Glutamatergic neuron (in vitro differentiated cells): ENCODE results near the gene ATM. TPM values are rescaled to one million over a fixed set of nuclear protein-coding genes. Genes with fewer than 3 reads are reported as not detected.
"Not testable (repeated sequence)": the region's sequence is repeated elsewhere in the genome, so short reads cannot be mapped to it uniquely, and the experiment has no call there.

Source experiments
- DNase-seq: peaks from one replicate; pipeline ENCODE4 v3.0.0; 2022
- H3K27ac Mint-ChIP-seq: one replicate; pipeline ENCODE4 v1.8.0; 2020; ENCODE audit warnings: mild to moderate bottlenecking, mixed read lengths, inconsistent platforms; ENCODE audit not compliant: unreplicated experiment
- H3K27me3 Mint-ChIP-seq: one replicate; pipeline ENCODE4 v1.8.0; 2020; ENCODE audit warnings: mild to moderate bottlenecking, moderate library complexity, mixed read lengths, inconsistent platforms; ENCODE audit not compliant: unreplicated experiment
- H3K36me3 Mint-ChIP-seq: one replicate; pipeline ENCODE4 v1.8.0; 2020; ENCODE audit warnings: mild to moderate bottlenecking, mixed read lengths, inconsistent platforms; ENCODE audit not compliant: unreplicated experiment
- H3K4me1 Mint-ChIP-seq: one replicate; pipeline ENCODE4 v1.8.0; 2020; ENCODE audit warnings: mild to moderate bottlenecking, low read depth, mixed read lengths, inconsistent platforms; ENCODE audit not compliant: unreplicated experiment
- H3K4me3 Mint-ChIP-seq: one replicate; pipeline ENCODE4 v1.8.0; 2020; ENCODE audit warnings: mild to moderate bottlenecking, mixed read lengths, inconsistent platforms; ENCODE audit not compliant: unreplicated experiment
- H3K9me3 Mint-ChIP-seq: one replicate; pipeline ENCODE4 v1.8.0; 2020; ENCODE audit warnings: mild to moderate bottlenecking, moderate library complexity, mixed read lengths, inconsistent platforms; ENCODE audit not compliant: unreplicated experiment
- total RNA-seq: library from RNA; stranded (reverse); fragmentation: NEBNext Ultra II Directional; extraction: Animal tissue kit (Norgen Biotek cat#: 25700); gene quantifications from one replicate; pipeline ENCODE4 v1.2.1, GENCODE V29; 2021; ENCODE audit not compliant: unreplicated experiment
- TF ChIP-seq, protein P1 (sequence below): fragments of 200-600 bp; sonication (generic); IDR thresholded peaks from one replicate; pipeline ENCODE4 v1.5.0; 2021; ENCODE audit not compliant: partially characterized antibody, unreplicated experiment

ATM gene
- total RNA-seq, 1 donor from 2014 or later: 139 TPM

DNA sequence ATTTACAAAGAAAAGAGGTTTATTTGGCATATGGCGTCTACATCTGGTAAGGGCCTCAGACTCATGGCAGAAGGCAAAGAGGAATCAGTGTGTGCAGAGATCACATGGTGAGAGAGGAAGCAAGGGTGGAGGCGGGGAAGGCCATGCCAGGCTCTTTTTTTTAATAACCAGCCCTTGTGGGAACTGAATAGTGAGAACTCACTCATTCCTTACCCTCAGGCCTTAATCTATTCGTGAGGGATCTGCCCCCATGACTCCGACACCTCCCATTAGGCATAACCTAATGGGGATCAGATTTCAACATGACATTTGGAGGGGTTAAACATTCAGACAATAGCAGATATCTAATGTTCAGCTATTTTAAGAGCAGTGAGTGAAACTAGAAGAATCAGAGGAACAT lies 55.7 kb downstream of the ATM start:
- TF ChIP-seq, protein P1, sequence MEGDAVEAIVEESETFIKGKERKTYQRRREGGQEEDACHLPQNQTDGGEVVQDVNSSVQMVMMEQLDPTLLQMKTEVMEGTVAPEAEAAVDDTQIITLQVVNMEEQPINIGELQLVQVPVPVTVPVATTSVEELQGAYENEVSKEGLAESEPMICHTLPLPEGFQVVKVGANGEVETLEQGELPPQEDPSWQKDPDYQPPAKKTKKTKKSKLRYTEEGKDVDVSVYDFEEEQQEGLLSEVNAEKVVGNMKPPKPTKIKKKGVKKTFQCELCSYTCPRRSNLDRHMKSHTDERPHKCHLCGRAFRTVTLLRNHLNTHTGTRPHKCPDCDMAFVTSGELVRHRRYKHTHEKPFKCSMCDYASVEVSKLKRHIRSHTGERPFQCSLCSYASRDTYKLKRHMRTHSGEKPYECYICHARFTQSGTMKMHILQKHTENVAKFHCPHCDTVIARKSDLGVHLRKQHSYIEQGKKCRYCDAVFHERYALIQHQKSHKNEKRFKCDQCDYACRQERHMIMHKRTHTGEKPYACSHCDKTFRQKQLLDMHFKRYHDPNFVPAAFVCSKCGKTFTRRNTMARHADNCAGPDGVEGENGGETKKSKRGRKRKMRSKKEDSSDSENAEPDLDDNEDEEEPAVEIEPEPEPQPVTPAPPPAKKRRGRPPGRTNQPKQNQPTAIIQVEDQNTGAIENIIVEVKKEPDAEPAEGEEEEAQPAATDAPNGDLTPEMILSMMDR: no peak
- peak; percentile 71 for DNase-seq
- Mint-ChIP-seq H3K4me3 (peak overlapping the region; percentile 70), H3K27me3 (peaks cover 12% of the 10 kb centered on the region), H3K27ac (peak overlapping the region; percentile 96), H3K9me3 (peaks cover 26% of the 10 kb centered on the region), H3K4me1 (peaks cover 47% of the 10 kb centered on the region), H3K36me3 (peaks cover 34% of the 10 kb centered on the region)

DNA sequence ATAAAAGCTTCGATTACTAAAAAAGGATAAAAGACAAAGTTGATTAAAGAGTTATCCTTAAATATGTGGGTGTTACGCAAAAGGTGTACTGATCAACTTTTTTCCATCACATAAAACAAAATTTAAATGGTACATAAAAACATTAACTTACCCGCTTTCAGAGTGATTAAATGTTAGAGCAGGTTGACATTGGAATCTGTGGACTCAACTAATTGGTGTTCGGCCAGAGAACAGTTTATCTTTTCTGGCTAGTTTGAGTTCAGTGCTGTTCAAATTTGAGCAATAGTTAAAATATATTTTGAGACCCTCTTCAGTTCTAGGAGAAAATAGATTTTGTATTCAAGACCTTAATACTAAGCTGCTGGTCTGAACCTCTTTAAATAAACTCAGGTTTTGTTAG lies 56.1 kb downstream of the ATM start:
- Mint-ChIP-seq H3K4me1 (peaks cover 47% of the 10 kb centered on the region), H3K36me3 (peaks cover 30% of the 10 kb centered on the region), H3K27me3 (peaks cover 12% of the 10 kb centered on the region), H3K9me3 (peaks cover 24% of the 10 kb centered on the region), H3K27ac (peak overlapping the region; percentile 96), H3K4me3 (peak overlapping the region; percentile 70)
- no peak for DNase-seq
- TF ChIP-seq, protein P1: no peak

DNA sequence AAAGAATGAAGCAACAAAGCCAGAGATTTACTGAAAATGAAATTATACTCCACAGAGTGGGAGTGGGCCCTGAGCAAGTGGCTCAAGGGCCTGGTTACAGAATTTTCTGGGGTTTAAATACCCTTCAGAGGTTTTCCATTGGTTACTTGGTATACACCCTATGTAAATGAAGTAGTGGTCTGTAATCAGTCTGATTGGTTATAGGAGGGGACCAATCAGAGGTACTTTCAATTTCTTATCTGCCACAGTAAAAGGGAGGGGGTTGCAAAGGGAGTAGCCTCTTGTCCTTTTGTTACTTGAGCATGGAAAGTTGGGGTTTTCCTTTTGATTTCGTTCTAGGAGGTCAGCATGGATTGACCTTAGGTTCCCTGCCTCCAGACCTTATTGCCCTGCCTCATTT lies 63.5 kb downstream of the ATM start:
- H3K4me3 Mint-ChIP-seq: no peak overlapping the region
- no peaks in the 10 kb centered on the region for H3K36me3 Mint-ChIP-seq
- DNase-seq: no peak

DNA sequence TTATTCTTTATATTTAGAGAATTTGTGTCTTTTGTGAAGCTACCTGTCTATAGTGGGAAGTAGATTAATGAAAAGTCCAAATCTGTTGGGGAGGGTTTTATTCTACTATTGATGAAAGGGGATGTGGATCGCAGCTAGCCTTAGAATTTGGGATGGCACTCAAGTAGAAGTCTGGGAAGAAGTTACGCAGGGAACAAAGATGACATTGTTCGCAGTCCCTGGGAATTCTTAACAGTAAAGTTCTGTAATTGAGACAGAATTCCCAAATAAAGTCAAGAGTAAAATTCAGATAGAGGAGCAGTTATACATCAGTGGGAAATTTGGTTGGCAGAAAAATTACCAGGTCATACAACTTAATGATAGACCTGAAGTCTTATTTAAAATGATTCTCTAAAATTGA lies 64.1 kb downstream of the ATM start:
- Mint-ChIP-seq H3K27me3 (no peaks in the 10 kb centered on the region), H3K4me1 (peaks cover 2% of the 10 kb centered on the region)

More for the DNA sequence above, 63.5 kb downstream of the ATM start:
- peaks cover 5% of the 10 kb centered on the region for H3K4me1 Mint-ChIP-seq
- H3K27ac Mint-ChIP-seq: no peak overlapping the region
- TF ChIP-seq, protein P1: no peak
- no peaks in the 10 kb centered on the region for H3K27me3 Mint-ChIP-seq
- no peaks in the 10 kb centered on the region for H3K9me3 Mint-ChIP-seq

DNA sequence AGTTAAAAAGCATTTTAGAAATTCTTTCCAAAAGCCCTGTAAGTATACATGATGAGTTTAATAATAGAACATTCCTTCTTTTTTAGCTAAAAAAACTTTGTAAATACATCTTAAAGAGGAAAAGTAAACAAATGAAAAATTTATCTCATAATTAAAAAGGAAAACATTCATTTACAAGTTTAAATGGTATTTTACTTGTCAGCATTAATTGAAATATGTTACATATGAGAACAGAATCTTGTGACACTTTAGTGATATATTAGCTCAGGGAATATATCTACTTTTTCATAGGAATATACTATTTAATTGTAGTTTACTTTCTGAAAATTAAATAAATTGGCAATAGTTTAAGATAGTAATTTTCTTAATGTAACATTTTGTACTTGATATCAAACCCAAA lies 66.2 kb downstream of the ATM start:
- not testable (repeated sequence) for H3K9me3 Mint-ChIP-seq, H3K36me3 Mint-ChIP-seq, H3K27ac Mint-ChIP-seq, H3K27me3 Mint-ChIP-seq, H3K4me3 Mint-ChIP-seq, H3K4me1 Mint-ChIP-seq, DNase-seq

More for the DNA sequence above, 64.1 kb downstream of the ATM start:
- no peak overlapping the region for H3K27ac Mint-ChIP-seq
- TF ChIP-seq, protein P1: no peak
- no peaks in the 10 kb centered on the region for H3K36me3 Mint-ChIP-seq
- no peak overlapping the region for H3K4me3 Mint-ChIP-seq
- DNase-seq: no peak
- no peaks in the 10 kb centered on the region for H3K9me3 Mint-ChIP-seq

DNA sequence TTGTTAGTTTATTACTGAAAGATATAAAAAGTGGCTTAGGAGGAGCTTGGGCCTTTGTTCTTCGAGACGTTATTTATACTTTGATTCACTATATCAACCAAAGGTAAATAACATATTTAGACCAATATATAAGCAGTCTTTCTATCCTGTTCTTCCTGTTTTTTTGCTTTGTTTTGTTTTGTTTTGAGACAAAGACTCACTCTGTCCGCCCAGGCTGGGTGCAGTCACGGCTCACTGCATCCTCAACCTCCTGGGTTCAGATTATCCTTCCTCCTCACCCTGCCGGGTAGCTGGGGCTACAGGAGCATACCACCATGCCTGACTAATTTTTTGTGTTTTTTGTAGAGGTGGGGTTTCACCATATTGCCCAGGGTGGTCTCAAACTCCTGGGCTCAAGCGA lies 66.8 kb downstream of the ATM start:
- Mint-ChIP-seq H3K4me1 (peaks cover 2% of the 10 kb centered on the region), H3K36me3 (no peaks in the 10 kb centered on the region), H3K27ac (peak overlapping the region; percentile 80), H3K27me3 (no peaks in the 10 kb centered on the region), H3K9me3 (no peaks in the 10 kb centered on the region), H3K4me3 (peak overlapping the region; percentile 14)
- TF ChIP-seq, protein P1: no peak
- DNase-seq: no peak
